ENCODE results near the gene IMPA2.
A peak's percentile ranks its signal among the peaks of the same experiment; 100 is the strongest.

Gene IMPA2

GRCh38 chr18:11984091-11984490 lies 2.8 kb downstream of the IMPA2 start:
- DNase-seq (ENCODE audit: low read depth, low spot score): no peak
- no peak overlapping the region for H3K4me3 ChIP-seq (ENCODE audit: low read length)

GRCh38 chr18:11985586-11985985 lies 4.3 kb downstream of the IMPA2 start:
- H3K4me3 ChIP-seq (ENCODE audit: low read length): no peak overlapping the region
- no peak for DNase-seq (ENCODE audit: low read depth, low spot score)

GRCh38 chr18:11986061-11986460 lies 4.8 kb downstream of the IMPA2 start:
- no peak for DNase-seq (ENCODE audit: low read depth, low spot score)
- H3K4me3 ChIP-seq (ENCODE audit: low read length): no peak overlapping the region

- H3K4me3 ChIP-seq (ENCODE audit: low read length): no peak overlapping the region
Observed at GRCh38 chr18:11987527-11987926, 6.2 kb downstream of the IMPA2 start.

GRCh38 chr18:11989174-11989573 lies 7.9 kb downstream of the IMPA2 start:
- no peak overlapping the region for H3K4me3 ChIP-seq (ENCODE audit: low read length)
- no peak for DNase-seq (ENCODE audit: low read depth, low spot score)

More at GRCh38 chr18:11987527-11987926, 6.2 kb downstream of the IMPA2 start:
- DNase-seq (ENCODE audit: low read depth, low spot score): no peak

GRCh38 chr18:11989966-11990380 lies 8.7 kb downstream of the IMPA2 start:
- H3K4me3 ChIP-seq (ENCODE audit: low read length): no peak overlapping the region
- DNase-seq (ENCODE audit: low read depth, low spot score): no peak

- DNase-seq (ENCODE audit: low read depth, low spot score): no peak
- H3K4me3 ChIP-seq (ENCODE audit: low read length): no peak overlapping the region
Observed at GRCh38 chr18:11990539-11990938, 9.2 kb downstream of the IMPA2 start.

GRCh38 chr18:11991021-11991795 lies 9.9 kb downstream of the IMPA2 start:
- no peak for DNase-seq (ENCODE audit: low read depth, low spot score)
- no peak overlapping the region for H3K4me3 ChIP-seq (ENCODE audit: low read length)

GRCh38 chr18:11992096-11992790 lies 10.9 kb downstream of the IMPA2 start:
- DNase-seq (ENCODE audit: low read depth, low spot score): no peak
- H3K4me3 ChIP-seq (ENCODE audit: low read length): no peak overlapping the region

GRCh38 chr18:11993264-11993916 lies 12.1 kb downstream of the IMPA2 start:
- no peak overlapping the region for H3K4me3 ChIP-seq (ENCODE audit: low read length)
- no peak for DNase-seq (ENCODE audit: low read depth, low spot score)

GRCh38 chr18:11994336-11994702 lies 13.0 kb downstream of the IMPA2 start:
- no peak for DNase-seq (ENCODE audit: low read depth, low spot score)
- H3K4me3 ChIP-seq (ENCODE audit: low read length): no peak overlapping the region

GRCh38 chr18:11994703-11995444 lies 13.6 kb downstream of the IMPA2 start:
- H3K4me3 ChIP-seq (ENCODE audit: low read length): no peak overlapping the region
- no peak for DNase-seq (ENCODE audit: low read depth, low spot score)

GRCh38 chr18:11995445-11996189 lies 14.3 kb downstream of the IMPA2 start:
- DNase-seq (ENCODE audit: low read depth, low spot score): peak; percentile 41
- H3K4me3 ChIP-seq (ENCODE audit: low read length): no peak overlapping the region; the same call in 1 of the 2 replicates

GRCh38 chr18:11996190-11996754 lies 15.0 kb downstream of the IMPA2 start:
- DNase-seq (ENCODE audit: low read depth, low spot score): no peak
- H3K4me3 ChIP-seq (ENCODE audit: low read length): no peak overlapping the region

- DNase-seq (ENCODE audit: low read depth, low spot score): no peak
- H3K4me3 ChIP-seq (ENCODE audit: low read length): no peak overlapping the region
Observed at GRCh38 chr18:11996907-11997306, 15.6 kb downstream of the IMPA2 start.

- no peak overlapping the region for H3K4me3 ChIP-seq (ENCODE audit: low read length)
- DNase-seq (ENCODE audit: low read depth, low spot score): no peak
Observed at GRCh38 chr18:11997466-11997865, 16.2 kb downstream of the IMPA2 start.

- no peak for DNase-seq (ENCODE audit: low read depth, low spot score)
- H3K4me3 ChIP-seq (ENCODE audit: low read length): no peak overlapping the region
Observed at GRCh38 chr18:11998193-11998592, 16.9 kb downstream of the IMPA2 start.

- no peak for DNase-seq (ENCODE audit: low read depth, low spot score)
Observed at GRCh38 chr18:11999429-11999828, 18.1 kb downstream of the IMPA2 start.

More at GRCh38 chr18:11999429-11999828, 18.1 kb downstream of the IMPA2 start:
- no peak overlapping the region for H3K4me3 ChIP-seq (ENCODE audit: low read length)

Measured in Jurkat, Clone E6-1 (cell line).